Urothelium cell line (cell line): ENCODE measurements around the gene TCF4.

Experiments used
- DNase-seq: peaks from one replicate; pipeline ENCODE4 v3.0.0; 2011; ENCODE audit warnings: low spot score, mixed read lengths
- FAIRE-seq: peaks from 2 replicates; lab custom pipeline; 2011; peaks lifted over from hg19 to GRCh38; lab: Jason Lieb, UNC

Gene TCF4

GRCh38 chr18:55361492-55362250, 226.3 kb downstream of the TCF4 start:
- FAIRE-seq (no peak), DNase-seq (no peak)

- no peak for DNase-seq
- no peak for FAIRE-seq
Observed at GRCh38 chr18:55360061-55360460, 227.9 kb downstream of the TCF4 start.

- DNase-seq, result no peak
- FAIRE-seq, result no peak
Observed at GRCh38 chr18:55356815-55357214, 231.2 kb downstream of the TCF4 start.

GRCh38 chr18:55355223-55355622, 232.8 kb downstream of the TCF4 start:
- DNase-seq, result no peak
- no peak for FAIRE-seq

- DNase-seq (no peak), FAIRE-seq (no peak)
Observed at GRCh38 chr18:55354795-55355194, 233.2 kb downstream of the TCF4 start.

- FAIRE-seq (no peak), DNase-seq (no peak)
Observed at GRCh38 chr18:55353806-55354205, 234.2 kb downstream of the TCF4 start.

- FAIRE-seq, result no peak
- DNase-seq, result no peak
Observed at GRCh38 chr18:55353391-55353790, 234.6 kb downstream of the TCF4 start.

GRCh38 chr18:55351980-55352714, 235.8 kb downstream of the TCF4 start:
- FAIRE-seq, result no peak
- DNase-seq, result no peak

GRCh38 chr18:55351241-55351691, 236.7 kb downstream of the TCF4 start:
- DNase-seq (no peak), FAIRE-seq (no peak)

- DNase-seq, result no peak
- no peak for FAIRE-seq
Observed at GRCh38 chr18:55349685-55350084, 238.3 kb downstream of the TCF4 start.

- no peak for DNase-seq
- FAIRE-seq, result no peak
Observed at GRCh38 chr18:55346961-55347740, 240.8 kb downstream of the TCF4 start.

- DNase-seq (no peak), FAIRE-seq (no peak)
Observed at GRCh38 chr18:55346387-55346786, 241.6 kb downstream of the TCF4 start.

- no peak for FAIRE-seq
- no peak for DNase-seq
Observed at GRCh38 chr18:55345103-55345950, 242.7 kb downstream of the TCF4 start.

GRCh38 chr18:55343396-55344073, 244.5 kb downstream of the TCF4 start:
- DNase-seq, result no peak
- no peak for FAIRE-seq

- no peak for FAIRE-seq
- no peak for DNase-seq
Observed at GRCh38 chr18:55340998-55341397, 247.0 kb downstream of the TCF4 start.

- no peak for FAIRE-seq
- DNase-seq, result no peak
Observed at GRCh38 chr18:55339990-55340389, 248.0 kb downstream of the TCF4 start.

- FAIRE-seq (no peak), DNase-seq (no peak)
Observed at GRCh38 chr18:55338978-55339650, 248.9 kb downstream of the TCF4 start.

GRCh38 chr18:55337908-55338521, 250.0 kb downstream of the TCF4 start:
- DNase-seq (no peak), FAIRE-seq (no peak)

- DNase-seq (no peak), FAIRE-seq (no peak)
Observed at GRCh38 chr18:55337138-55337537, 250.9 kb downstream of the TCF4 start.
